ENCODE results near the gene STMN3. TPM values are rescaled to one million over a fixed set of nuclear protein-coding genes. Genes with fewer than 3 reads are reported as not detected.
"Not testable (repeated sequence)": the region's sequence is repeated elsewhere in the genome, so short reads cannot be mapped to it uniquely, and the experiment has no call there.

STMN3 gene
- total RNA-seq, 2 experiments from 2014 or later, result 42.1 to 45.6 TPM

GRCh38 chr20:63639093-63639975 lies 13.9 kb downstream of the STMN3 start:
- ATAC-seq (ENCODE audit: low read depth) (peak; percentile 72), DNase-seq (peak; percentile 76)
- Mint-ChIP-seq H3K27ac (peak overlapping the region; percentile 100), H3K27me3 (no peaks in the 10 kb centered on the region), H3K36me3 (peaks cover 2% of the 10 kb centered on the region), H3K4me3 (peak overlapping the region; percentile 94), H3K4me1 (peaks cover 41% of the 10 kb centered on the region), H3K9me3 (no peaks in the 10 kb centered on the region)
- POLR2A ChIA-PET, result interaction anchor here (0.6 to 5.5 kb wide), 7 partner anchors 7 to 340 kb away, joined by 3 to 109 read pairs (median 9); partner anchors contain the start of genes GMEB2, PPDPF, RTEL1 and SAMD10

- Mint-ChIP-seq H3K9me3 (no peaks in the 10 kb centered on the region), H3K4me3 (peak overlapping the region; percentile 32), H3K36me3 (peaks cover 2% of the 10 kb centered on the region), H3K27me3 (no peaks in the 10 kb centered on the region), H3K4me1 (peaks cover 43% of the 10 kb centered on the region), H3K27ac (peak overlapping the region; percentile 73)
- POLR2A ChIA-PET, result interaction anchor here (0.7 to 2.0 kb wide), 2 partner anchors 10 to 258 kb away, joined by 3 to 36 read pairs; partner anchors contain the start of genes DNAJC5 and GMEB2
- DNase-seq, result no peak
- no peak for ATAC-seq (ENCODE audit: low read depth)
These were observed 16.2 kb downstream of the STMN3 start for GRCh38 chr20:63636752-63637628.

GRCh38 chr20:63635431-63636141 lies 17.6 kb downstream of the STMN3 start:
- POLR2A ChIA-PET, result interaction anchor here (0.7 to 2.0 kb wide), 6 partner anchors 9 to 620 kb away, joined by 3 to 36 read pairs (median 4); partner anchors contain the start of genes GMEB2, PCMTD2, PPDPF and RTEL1
- ATAC-seq (ENCODE audit: low read depth) (peak; percentile 64), DNase-seq (peak; percentile 68)
- no peaks in the 10 kb centered on the region for H3K27me3 Mint-ChIP-seq
- H3K27ac Mint-ChIP-seq, result peak overlapping the region; percentile 89
- no peaks in the 10 kb centered on the region for H3K9me3 Mint-ChIP-seq
- peak overlapping the region; percentile 72 for H3K4me3 Mint-ChIP-seq
- peaks cover 43% of the 10 kb centered on the region for H3K4me1 Mint-ChIP-seq
- H3K36me3 Mint-ChIP-seq, result peaks cover 2% of the 10 kb centered on the region

- H3K27me3 Mint-ChIP-seq, result no peaks in the 10 kb centered on the region
- no peak overlapping the region for H3K4me3 Mint-ChIP-seq
- DNase-seq (no peak), ATAC-seq (ENCODE audit: low read depth) (no peak)
- POLR2A ChIA-PET, result interaction anchor here (0.7 kb wide), 1 partner anchor 62 kb away, joined by 4 read pairs; no protein-coding TSS in a partner anchor
- no peaks in the 10 kb centered on the region for H3K9me3 Mint-ChIP-seq
- H3K36me3 Mint-ChIP-seq, result peaks cover 4% of the 10 kb centered on the region
- peak overlapping the region; percentile 58 for H3K27ac Mint-ChIP-seq
- peaks cover 37% of the 10 kb centered on the region for H3K4me1 Mint-ChIP-seq
These were observed 19.5 kb downstream of the STMN3 start for GRCh38 chr20:63633732-63634131.

GRCh38 chr20:63631426-63631825 lies 21.8 kb downstream of the STMN3 start:
- not testable (repeated sequence) for H3K36me3 Mint-ChIP-seq; DNase-seq; H3K9me3 Mint-ChIP-seq; H3K4me3 Mint-ChIP-seq; ATAC-seq (ENCODE audit: low read depth); H3K27me3 Mint-ChIP-seq; H3K27ac Mint-ChIP-seq
- peaks cover 31% of the 10 kb centered on the region for H3K4me1 Mint-ChIP-seq
- POLR2A ChIA-PET, result interaction anchor here (2.4 kb wide), 1 partner anchor 9 kb away, joined by 19 read pairs; no protein-coding TSS in a partner anchor

GRCh38 chr20:63630956-63631355 lies 22.3 kb downstream of the STMN3 start:
- POLR2A ChIA-PET, result interaction anchor here (2.4 kb wide), 1 partner anchor 10 kb away, joined by 19 read pairs; no protein-coding TSS in a partner anchor
- not testable (repeated sequence) for H3K27me3 Mint-ChIP-seq; H3K27ac Mint-ChIP-seq; H3K36me3 Mint-ChIP-seq; ATAC-seq (ENCODE audit: low read depth); H3K9me3 Mint-ChIP-seq; DNase-seq; H3K4me3 Mint-ChIP-seq
- peaks cover 29% of the 10 kb centered on the region for H3K4me1 Mint-ChIP-seq

- ATAC-seq (ENCODE audit: low read depth), result peak; percentile 46
- peaks cover 11% of the 10 kb centered on the region for H3K36me3 Mint-ChIP-seq
- POLR2A ChIA-PET, result interaction anchor here (1.7 to 8.3 kb wide), 3 partner anchors 12 to 108 kb away, joined by 6 to 109 read pairs (median 7); partner anchors contain the start of gene PPDPF
- H3K27ac Mint-ChIP-seq, result peak overlapping the region; percentile 96
- DNase-seq, result peak; percentile 68
- H3K4me3 Mint-ChIP-seq, result peak overlapping the region; percentile 98
- H3K27me3 Mint-ChIP-seq, result no peaks in the 10 kb centered on the region
- H3K4me1 Mint-ChIP-seq, result peaks cover 19% of the 10 kb centered on the region
- no peaks in the 10 kb centered on the region for H3K9me3 Mint-ChIP-seq
These were observed 24.8 kb downstream of the STMN3 start for GRCh38 chr20:63628246-63628975.

- Mint-ChIP-seq H3K27me3 (no peaks in the 10 kb centered on the region), H3K36me3 (peaks cover 12% of the 10 kb centered on the region), H3K27ac (peak overlapping the region; percentile 96), H3K4me1 (peaks cover 21% of the 10 kb centered on the region), H3K9me3 (no peaks in the 10 kb centered on the region), H3K4me3 (peak overlapping the region; percentile 98)
- peak; percentile 11 for ATAC-seq (ENCODE audit: low read depth)
- POLR2A ChIA-PET, result interaction anchor here (1.1 to 8.3 kb wide), 9 partner anchors 8 to 237 kb away, joined by 3 to 109 read pairs (median 6); partner anchors contain the start of genes PPDPF, RTEL1 and TPD52L2
- DNase-seq, result no peak
These were observed 25.4 kb downstream of the STMN3 start for GRCh38 chr20:63627751-63628245.

GRCh38 chr20:63627129-63627750 lies 26.0 kb downstream of the STMN3 start:
- H3K36me3 Mint-ChIP-seq, result peaks cover 16% of the 10 kb centered on the region
- POLR2A ChIA-PET, result interaction anchor here (0.8 to 8.3 kb wide), 14 partner anchors 9 to 238 kb away, joined by 3 to 109 read pairs (median 4); partner anchors contain the start of genes HELZ2, PPDPF, PTK6 and RTEL1
- DNase-seq (peak; percentile 97), ATAC-seq (ENCODE audit: low read depth) (peak; percentile 85)
- H3K4me3 Mint-ChIP-seq, result peak overlapping the region; percentile 98
- no peaks in the 10 kb centered on the region for H3K27me3 Mint-ChIP-seq
- no peaks in the 10 kb centered on the region for H3K9me3 Mint-ChIP-seq
- peaks cover 23% of the 10 kb centered on the region for H3K4me1 Mint-ChIP-seq
- H3K27ac Mint-ChIP-seq, result peak overlapping the region; percentile 96

GRCh38 chr20:63626424-63627128 lies 26.6 kb downstream of the STMN3 start, which contains the start of gene GMEB2:
TSS of gene GMEB2 (minus strand) at chr20:63627101. CDS start at chr20:63619397, 7,704 bp downstream.
- Mint-ChIP-seq H3K9me3 (no peaks in the 10 kb centered on the region), H3K27ac (peak within 1 kb of the TSS; percentile 96), H3K36me3 (peaks cover 16% of the 10 kb centered on the region), H3K4me3 (peak within 1 kb of the TSS; percentile 98), H3K27me3 (no peaks in the 10 kb centered on the region), H3K4me1 (peaks cover 23% of the 10 kb centered on the region)
- POLR2A ChIA-PET, result interaction anchor here (0.8 to 8.3 kb wide), 13 partner anchors 8 to 238 kb away, joined by 3 to 109 read pairs (median 5); partner anchors contain the start of genes HELZ2, PPDPF, PTK6 and RTEL1
- ATAC-seq (ENCODE audit: low read depth) (peak; percentile 31), DNase-seq (peak; percentile 82)

Measured in activated naive CD8-positive, alpha-beta T cell treated with anti-CD3 and anti-CD28 coated beads, Interleukin-2, amount 10 ng/mL, durations not matched to agents 7 days and 5 days (primary cell).